Measurements from ENCODE around the gene ZSCAN26.
"Not testable (repeated sequence)": the region's sequence is repeated elsewhere in the genome, so short reads cannot be mapped to it uniquely, and the experiment has no call there.

The ZSCAN26 gene

GRCh38 chr6:28311139-28311823, 44.3 kb downstream of the ZSCAN26 start:
- peaks cover 13 to 40% (median 18%) of the 10 kb centered on the region in 3 donors for H3K36me3 ChIP-seq
- intact Hi-C loops (cut with DNase I; ENCODE audit: low total_unique reads), result no loop called here
- no peak for DNase-seq
- no peak overlapping the region for H3K4me3 ChIP-seq
- TF ChIP-seq CTCF (IDR thresholded peaks at IDR 0.05), result no peak
- no peak overlapping the region for H3K27ac ChIP-seq
- H3K27me3 ChIP-seq, result no peaks in the 10 kb centered on the region
- H3K9me3 ChIP-seq, result peaks cover 0 to 10% (median 8%) of the 10 kb centered on the region in 3 donors
- no peaks in the 10 kb centered on the region for H3K4me1 ChIP-seq

- Histone ChIP-seq H3K4me1 (no peaks in the 10 kb centered on the region), H3K36me3 (peaks cover 13 to 42% (median 18%) of the 10 kb centered on the region in 3 donors), H3K9me3 (peaks cover 0 to 9% (median 7%) of the 10 kb centered on the region in 3 donors), H3K4me3 (no peak overlapping the region), H3K27ac (no peak overlapping the region), H3K27me3 (no peaks in the 10 kb centered on the region)
- intact Hi-C loops (cut with DNase I; ENCODE audit: low total_unique reads), result no loop called here
- no peak for TF ChIP-seq CTCF (IDR thresholded peaks at IDR 0.05)
- DNase-seq, result no peak
Measured at GRCh38 chr6:28312939-28313338, 46.0 kb downstream of the ZSCAN26 start.

GRCh38 chr6:28315628-28316027, 48.7 kb downstream of the ZSCAN26 start:
- H3K9me3 ChIP-seq, result peaks cover 0 to 16% (median 13%) of the 10 kb centered on the region in 3 donors
- no peak for DNase-seq
- no peaks in the 10 kb centered on the region for H3K27me3 ChIP-seq
- peaks cover 13 to 54% (median 21%) of the 10 kb centered on the region in 3 donors for H3K36me3 ChIP-seq
- H3K4me1 ChIP-seq, result no peaks in the 10 kb centered on the region
- intact Hi-C loops (cut with DNase I; ENCODE audit: low total_unique reads), result no loop called here
- no peak overlapping the region for H3K27ac ChIP-seq
- no peak for TF ChIP-seq CTCF (IDR thresholded peaks at IDR 0.05)
- H3K4me3 ChIP-seq, result no peak overlapping the region

GRCh38 chr6:28317866-28318265, 50.9 kb downstream of the ZSCAN26 start:
- DNase-seq; H3K4me1 ChIP-seq; H3K4me3 ChIP-seq; intact Hi-C loops (cut with DNase I; ENCODE audit: low total_unique reads); H3K27ac ChIP-seq; H3K27me3 ChIP-seq: not testable (repeated sequence)
- Histone ChIP-seq H3K9me3 (peaks cover 0 to 17% (median 14%) of the 10 kb centered on the region in 3 donors), H3K36me3 (peaks cover 10 to 50% (median 34%) of the 10 kb centered on the region in 3 donors)

GRCh38 chr6:28322661-28323060, 55.7 kb downstream of the ZSCAN26 start:
- intact Hi-C loops (cut with DNase I; ENCODE audit: low total_unique reads), result no loop called here
- TF ChIP-seq CTCF (IDR thresholded peaks at IDR 0.05), result no peak

GRCh38 chr6:28323813-28324424, 57.0 kb downstream of the ZSCAN26 start:
- intact Hi-C loops (cut with DNase I; ENCODE audit: low total_unique reads), result no loop called here
- peaks cover 65 to 76% (median 65%) of the 10 kb centered on the region in 3 donors for H3K36me3 ChIP-seq
- no peak for TF ChIP-seq CTCF (IDR thresholded peaks at IDR 0.05)

More at GRCh38 chr6:28322661-28323060, 55.7 kb downstream of the ZSCAN26 start:
- no peak overlapping the region for H3K27ac ChIP-seq
- H3K4me3 ChIP-seq, result no peak overlapping the region
- H3K36me3 ChIP-seq, result peaks cover 55 to 66% (median 66%) of the 10 kb centered on the region in 3 donors
- no peaks in the 10 kb centered on the region for H3K27me3 ChIP-seq
- H3K4me1 ChIP-seq, result no peaks in the 10 kb centered on the region
- DNase-seq, result no peak
- H3K9me3 ChIP-seq, result peaks cover 0 to 45% (median 40%) of the 10 kb centered on the region in 3 donors

More at GRCh38 chr6:28323813-28324424, 57.0 kb downstream of the ZSCAN26 start:
- Histone ChIP-seq H3K4me1 (no peaks in the 10 kb centered on the region), H3K9me3 (peaks cover 0 to 58% (median 29%) of the 10 kb centered on the region in 3 donors), H3K27ac (no peak overlapping the region), H3K27me3 (no peaks in the 10 kb centered on the region), H3K4me3 (no peak overlapping the region)
- no peak for DNase-seq
